ENCODE measurements around the gene FHOD1.

- TF ChIP-seq POLR2A (IDR thresholded peaks at IDR 0.05) (no peak), POLR2AphosphoS5 (IDR thresholded peaks at IDR 0.05) (no peak), CTCF (IDR thresholded peaks at IDR 0.05) (no peak), EP300 (IDR thresholded peaks at IDR 0.05) (no peak)
Measured at GRCh38 chr16:67246756-67247191, 507 bp downstream of the FHOD1 start.

Measured in suprapubic skin (tissue), 4 donors.